Osteoblast (primary cell): Measurements from ENCODE around the gene PDZRN3. TPM values are rescaled to one million over a fixed set of nuclear protein-coding genes. Genes with fewer than 3 reads are reported as not detected.

Experiments
- DNase-seq: peaks from one replicate; pipeline ENCODE4 v3.0.0; 2011; ENCODE audit warnings: low spot score, mixed read lengths; ENCODE audit not compliant: insufficient read length; ENCODE audit errors: missing footprints
- H2AFZ ChIP-seq: 2 replicates; pipeline ENCODE4 v1.6.0; 2011; ENCODE audit warnings: mild to moderate bottlenecking, low read length
- H3K27ac ChIP-seq: 2 replicates; pipeline ENCODE4 v1.5.1; 2011; ENCODE audit warnings: mild to moderate bottlenecking, low read depth, low read length, moderate library complexity
- H3K27me3 ChIP-seq: 2 replicates; pipeline ENCODE4 v1.6.0; 2012; ENCODE audit warnings: mild to moderate bottlenecking, control low read depth, inconsistent platforms, low read length, moderate library complexity; ENCODE audit not compliant: insufficient read depth
- H3K36me3 ChIP-seq: 2 replicates; pipeline ENCODE4 v1.5.1; 2011; ENCODE audit warnings: mild to moderate bottlenecking, low read length, control low read depth, moderate library complexity; ENCODE audit not compliant: insufficient read depth
- H3K4me1 ChIP-seq: 2 replicates; pipeline ENCODE4 v1.5.1; 2011; ENCODE audit warnings: mild to moderate bottlenecking, low read length, control low read depth, moderate library complexity; ENCODE audit not compliant: insufficient read depth
- H3K4me2 ChIP-seq: 2 replicates; pipeline ENCODE4 v1.6.0; 2011; ENCODE audit warnings: mild to moderate bottlenecking, low read length; ENCODE audit not compliant: insufficient read depth
- H3K4me3 ChIP-seq: fragments of 200-600 bp; sonication (generic); 3 replicates; pipeline ENCODE4 v1.5.1; 2012; ENCODE audit warnings: mild to moderate bottlenecking, low read length, inconsistent platforms; ENCODE audit not compliant: insufficient read depth
- H3K79me2 ChIP-seq: 2 replicates; pipeline ENCODE4 v1.6.0; 2012; ENCODE audit warnings: mild to moderate bottlenecking, low read length, control low read depth, inconsistent platforms; ENCODE audit not compliant: insufficient read depth
- H3K9me3 ChIP-seq: 2 replicates; pipeline ENCODE4 v1.5.1; 2011; ENCODE audit warnings: low read depth, low read length, control low read depth
- H4K20me1 ChIP-seq: 2 replicates; pipeline ENCODE4 v1.6.0; 2012; ENCODE audit warnings: mild to moderate bottlenecking, low read length, control low read depth; ENCODE audit not compliant: insufficient read depth
- total RNA-seq: library from RNA; depleted of rRNA; stranded (reverse); fragments of >200 nt; gene quantifications from 2 replicates; pipeline ENCODE4 v1.2.3, GENCODE V29; 2012
- TF ChIP-seq, protein P1 (sequence below): IDR thresholded peaks from 2 replicates; pipeline ENCODE4 v1.5.1; 2011; ENCODE audit warnings: mild to moderate bottlenecking, low read depth, low read length, moderate library complexity; ENCODE audit errors: extremely low read depth

The PDZRN3 gene
- total RNA-seq, 1 donor: 26.4 TPM

DNA sequence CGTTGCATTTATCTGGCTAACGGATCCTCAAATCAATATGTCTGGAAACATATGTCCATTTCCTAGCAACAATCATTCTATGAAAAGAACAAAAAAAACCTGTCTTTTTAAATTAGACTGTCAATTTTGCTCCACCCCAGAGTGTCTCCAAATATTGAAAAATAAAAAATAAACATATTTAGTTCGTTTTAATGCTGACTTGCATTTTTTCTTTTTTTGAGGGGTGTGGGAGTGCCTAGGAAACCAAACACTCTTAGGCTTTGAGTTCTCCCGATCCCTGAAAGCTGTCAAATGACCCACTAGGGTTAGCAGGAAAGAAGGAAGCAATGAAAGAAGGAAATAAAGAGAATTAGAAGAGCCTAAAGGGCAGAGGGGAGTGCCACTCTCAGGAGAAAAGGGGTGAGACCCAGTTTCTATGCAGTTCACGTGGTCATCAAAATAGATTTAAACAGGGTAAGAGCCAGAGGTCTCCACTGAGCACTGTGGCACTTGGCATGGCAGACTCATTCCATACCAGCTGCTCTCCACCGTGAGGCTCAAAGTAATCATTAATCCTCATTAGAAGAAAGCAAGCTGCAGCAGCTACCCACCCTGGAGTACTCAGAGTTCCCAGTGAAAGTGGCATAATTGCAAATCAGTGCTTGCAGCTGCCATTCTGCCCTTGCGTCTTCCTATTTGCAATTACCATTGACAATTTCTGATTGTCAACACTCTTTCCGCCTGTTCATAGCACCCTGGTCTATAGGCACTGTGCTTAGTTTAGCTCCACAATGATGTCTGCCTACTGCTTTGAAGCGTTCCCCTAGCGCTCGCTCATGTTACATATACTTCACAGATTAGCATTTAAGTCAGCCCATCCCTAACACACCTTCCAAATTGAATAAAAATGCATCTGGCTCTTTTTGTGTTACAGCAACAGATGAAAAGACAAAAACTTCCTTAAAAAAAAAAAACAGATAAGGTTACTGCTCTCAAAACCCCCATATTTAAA, 32.3 kb downstream of the PDZRN3 start:
- Histone ChIP-seq H3K4me3 (no peak overlapping the region), H3K79me2 (peaks cover 18% of the 10 kb centered on the region), H4K20me1 (no peaks in the 10 kb centered on the region), H3K27me3 (no peaks in the 10 kb centered on the region), H3K4me1 (no peaks in the 10 kb centered on the region), H3K4me2 (no peak overlapping the region), H3K36me3 (no peaks in the 10 kb centered on the region), H3K27ac (no peak overlapping the region), H2AFZ (no peak overlapping the region), H3K9me3 (no peaks in the 10 kb centered on the region)
- no peak for DNase-seq
- TF ChIP-seq, protein P1, sequence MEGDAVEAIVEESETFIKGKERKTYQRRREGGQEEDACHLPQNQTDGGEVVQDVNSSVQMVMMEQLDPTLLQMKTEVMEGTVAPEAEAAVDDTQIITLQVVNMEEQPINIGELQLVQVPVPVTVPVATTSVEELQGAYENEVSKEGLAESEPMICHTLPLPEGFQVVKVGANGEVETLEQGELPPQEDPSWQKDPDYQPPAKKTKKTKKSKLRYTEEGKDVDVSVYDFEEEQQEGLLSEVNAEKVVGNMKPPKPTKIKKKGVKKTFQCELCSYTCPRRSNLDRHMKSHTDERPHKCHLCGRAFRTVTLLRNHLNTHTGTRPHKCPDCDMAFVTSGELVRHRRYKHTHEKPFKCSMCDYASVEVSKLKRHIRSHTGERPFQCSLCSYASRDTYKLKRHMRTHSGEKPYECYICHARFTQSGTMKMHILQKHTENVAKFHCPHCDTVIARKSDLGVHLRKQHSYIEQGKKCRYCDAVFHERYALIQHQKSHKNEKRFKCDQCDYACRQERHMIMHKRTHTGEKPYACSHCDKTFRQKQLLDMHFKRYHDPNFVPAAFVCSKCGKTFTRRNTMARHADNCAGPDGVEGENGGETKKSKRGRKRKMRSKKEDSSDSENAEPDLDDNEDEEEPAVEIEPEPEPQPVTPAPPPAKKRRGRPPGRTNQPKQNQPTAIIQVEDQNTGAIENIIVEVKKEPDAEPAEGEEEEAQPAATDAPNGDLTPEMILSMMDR: no peak

DNA sequence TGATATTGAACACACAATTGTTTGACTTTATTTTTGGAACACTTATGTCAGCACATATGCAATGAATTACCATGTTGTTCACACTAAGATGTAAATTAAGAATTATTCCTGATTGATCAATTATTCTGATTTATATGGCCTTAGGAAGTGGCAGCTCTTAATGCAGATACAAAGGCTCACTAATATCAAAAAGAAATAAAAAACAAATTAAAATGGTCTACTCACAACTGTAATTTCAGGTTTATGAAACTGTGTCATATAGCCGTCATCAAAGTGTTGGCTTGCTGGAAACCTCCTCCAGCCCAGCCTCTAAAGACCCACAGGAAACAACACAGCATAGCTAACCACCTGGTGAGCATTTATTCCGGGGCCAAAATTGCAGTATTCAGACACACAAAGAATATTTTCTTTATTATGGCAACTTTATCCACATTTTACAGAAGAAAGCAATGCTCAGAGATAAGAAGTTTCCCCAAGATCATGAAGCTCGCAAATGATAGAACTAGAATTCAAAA, 33.4 kb downstream of the PDZRN3 start:
- H3K4me1 ChIP-seq: no peaks in the 10 kb centered on the region
- H3K4me3 ChIP-seq: no peak overlapping the region
- H3K4me2 ChIP-seq: no peak overlapping the region
- no peaks in the 10 kb centered on the region for H3K9me3 ChIP-seq
- peaks cover 17% of the 10 kb centered on the region for H3K79me2 ChIP-seq
- H2AFZ ChIP-seq: no peak overlapping the region
- no peaks in the 10 kb centered on the region for H3K36me3 ChIP-seq
- no peak for DNase-seq
- no peaks in the 10 kb centered on the region for H3K27me3 ChIP-seq
- TF ChIP-seq, protein P1: no peak
- H3K27ac ChIP-seq: no peak overlapping the region
- H4K20me1 ChIP-seq: no peaks in the 10 kb centered on the region

GRCh38 chr3:73586628-73587027, 38.1 kb downstream of the PDZRN3 start:
- Histone ChIP-seq H3K27me3 (no peaks in the 10 kb centered on the region), H3K4me1 (no peaks in the 10 kb centered on the region), H3K79me2 (peaks cover 15% of the 10 kb centered on the region), H3K36me3 (no peaks in the 10 kb centered on the region), H3K4me2 (no peak overlapping the region), H3K9me3 (no peaks in the 10 kb centered on the region), H3K4me3 (no peak overlapping the region), H3K27ac (no peak overlapping the region), H2AFZ (no peak overlapping the region), H4K20me1 (no peaks in the 10 kb centered on the region)
- TF ChIP-seq, protein P1: no peak
- DNase-seq: no peak

- no peaks in the 10 kb centered on the region for H3K27me3 ChIP-seq
- TF ChIP-seq, protein P1: no peak
- H3K79me2 ChIP-seq: peaks cover 12% of the 10 kb centered on the region
- H3K4me3 ChIP-seq: no peak overlapping the region
- H3K9me3 ChIP-seq: no peaks in the 10 kb centered on the region
- no peaks in the 10 kb centered on the region for H4K20me1 ChIP-seq
- H2AFZ ChIP-seq: no peak overlapping the region
- no peak overlapping the region for H3K4me2 ChIP-seq
- peaks cover 3% of the 10 kb centered on the region for H3K4me1 ChIP-seq
- H3K36me3 ChIP-seq: no peaks in the 10 kb centered on the region
- DNase-seq: no peak
- no peak overlapping the region for H3K27ac ChIP-seq
These were observed 38.6 kb downstream of the PDZRN3 start for GRCh38 chr3:73586190-73586589.
